Hematopoietic multipotent progenitor cell (in vitro differentiated cells): Measurements from ENCODE around the gene BUD13. TPM values are rescaled to one million over a fixed set of nuclear protein-coding genes. Genes with fewer than 3 reads are reported as not detected.
"Not testable (repeated sequence)": the region's sequence is repeated elsewhere in the genome, so short reads cannot be mapped to it uniquely, and the experiment has no call there.

Experiments used
- DNase-seq, 3 donors: peaks; one replicate each; pipeline ENCODE4 v3.0.0-alpha.2; 2011 to 2015; ENCODE audit warnings: low read depth in 2 of 3, low spot score in 2 of 3
- total RNA-seq: library from RNA; depleted of rRNA; stranded (reverse); fragments of >200 nt; gene quantifications from one replicate; pipeline ENCODE4 v1.2.3, GENCODE V29; 2012

Gene BUD13
- total RNA-seq, 1 donor, result 12.1 TPM

GRCh38 chr11:116771935-116772334, 852 bp downstream of the BUD13 start:
- DNase-seq, result no peak

GRCh38 chr11:116762132-116762531, 10.7 kb downstream of the BUD13 start:
- no peak for DNase-seq

GRCh38 chr11:116756044-116756443, 16.7 kb downstream of the BUD13 start:
- not testable (repeated sequence) for DNase-seq

- no peak for DNase-seq
Observed at GRCh38 chr11:116750070-116750718, 22.6 kb downstream of the BUD13 start.

GRCh38 chr11:116742104-116742503, 30.7 kb downstream of the BUD13 start:
- no peak for DNase-seq

GRCh38 chr11:116740741-116741140, 32.0 kb downstream of the BUD13 start:
- DNase-seq, result no peak

GRCh38 chr11:116738975-116739374, 33.8 kb downstream of the BUD13 start:
- DNase-seq, result no peak

GRCh38 chr11:116736763-116737162, 36.0 kb downstream of the BUD13 start:
- peak in 1 of 3 donors; percentile 29 for DNase-seq

- peak in 2 of 3 donors; percentile 56 to 64 for DNase-seq
Observed at GRCh38 chr11:116733969-116734508, 38.7 kb downstream of the BUD13 start.

- no peak for DNase-seq
Observed at GRCh38 chr11:116733043-116733755, 39.6 kb downstream of the BUD13 start.

GRCh38 chr11:116732271-116733042, 40.3 kb downstream of the BUD13 start:
- DNase-seq, result peak; percentile 28 to 64 (median 41)

- no peak for DNase-seq
Observed at GRCh38 chr11:116731821-116732220, 41.0 kb downstream of the BUD13 start.

- DNase-seq, result no peak
Observed at GRCh38 chr11:116731097-116731761, 41.6 kb downstream of the BUD13 start.

GRCh38 chr11:116730601-116731000, 42.2 kb downstream of the BUD13 start:
- DNase-seq, result no peak

- DNase-seq, result no peak
Observed at GRCh38 chr11:116730241-116730561, 42.6 kb downstream of the BUD13 start.

GRCh38 chr11:116729501-116730240, 43.1 kb downstream of the BUD13 start:
- DNase-seq, result no peak

- DNase-seq, result no peak
Observed at GRCh38 chr11:116727990-116728389, 44.8 kb downstream of the BUD13 start.

GRCh38 chr11:116725434-116726221, 47.2 kb downstream of the BUD13 start:
- no peak for DNase-seq

- DNase-seq, result no peak
Observed at GRCh38 chr11:116724813-116725212, 48.0 kb downstream of the BUD13 start.
